Activated T-cell treated with anti-CD3 and anti-CD28 coated beads, Interleukin-2, amount 50 U/mL, for 24 hours (primary cell): Measurements from ENCODE around the gene TPD52L1.

Source experiments
- DNase-seq: peaks from one replicate; pipeline ENCODE4 v3.0.0-alpha.2; 2020
- H3K27ac Mint-ChIP-seq: 2 replicates; pipeline ENCODE4 v1.8.0; 2020; ENCODE audit warnings: mild to moderate bottlenecking, mixed read lengths
- H3K27me3 Mint-ChIP-seq: 2 replicates; pipeline ENCODE4 v1.8.0; 2020; ENCODE audit warnings: mixed read lengths
- H3K36me3 Mint-ChIP-seq: 2 replicates; pipeline ENCODE4 v1.8.0; 2020; ENCODE audit warnings: low read depth, mixed read lengths
- H3K4me1 Mint-ChIP-seq: 2 replicates; pipeline ENCODE4 v1.8.0; 2020; ENCODE audit warnings: low read depth, mixed read lengths
- H3K4me3 Mint-ChIP-seq: 2 replicates; pipeline ENCODE4 v1.8.0; 2020; ENCODE audit warnings: mild to moderate bottlenecking, moderate library complexity, mixed read lengths
- H3K9me3 Mint-ChIP-seq: 2 replicates; pipeline ENCODE4 v1.8.0; 2020; ENCODE audit warnings: mixed read lengths

Gene TPD52L1

DNA sequence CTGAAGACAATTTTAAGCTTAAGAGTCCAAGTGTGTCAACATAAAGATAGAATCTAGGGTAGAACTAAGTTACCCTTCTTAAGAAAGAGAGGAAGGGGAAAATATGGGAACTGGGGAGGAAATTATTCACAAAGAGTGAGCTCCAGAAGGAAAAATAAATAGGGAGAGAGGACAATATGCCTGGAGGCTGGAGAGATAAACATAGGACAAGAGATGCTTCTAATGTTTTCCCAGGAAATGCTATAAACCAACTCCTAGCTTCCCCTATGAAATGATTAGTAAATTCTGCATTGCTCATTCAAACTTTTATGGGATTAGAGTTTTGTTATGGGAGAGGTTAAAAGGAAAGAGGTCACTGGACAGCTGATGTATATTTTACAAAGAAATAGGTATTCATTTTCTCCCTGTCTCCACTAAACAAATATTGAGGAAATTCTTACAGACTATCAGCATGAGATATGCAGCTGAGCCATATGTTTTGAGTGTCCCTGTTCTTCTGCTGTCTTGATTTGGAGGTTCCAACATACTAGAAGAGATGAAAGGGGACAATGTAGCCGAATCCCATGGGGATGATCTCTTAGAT lies 22.0 kb downstream of the TPD52L1 start:
- H3K36me3 Mint-ChIP-seq, result no peaks in the 10 kb centered on the region
- no peaks in the 10 kb centered on the region for H3K9me3 Mint-ChIP-seq
- no peak overlapping the region for H3K4me3 Mint-ChIP-seq
- no peaks in the 10 kb centered on the region for H3K4me1 Mint-ChIP-seq
- DNase-seq, result no peak
- H3K27ac Mint-ChIP-seq, result no peak overlapping the region
- H3K27me3 Mint-ChIP-seq, result peaks cover 18% of the 10 kb centered on the region

- peaks cover 17% of the 10 kb centered on the region for H3K27me3 Mint-ChIP-seq
- no peak overlapping the region for H3K27ac Mint-ChIP-seq
- DNase-seq, result no peak
- H3K4me1 Mint-ChIP-seq, result no peaks in the 10 kb centered on the region
- H3K4me3 Mint-ChIP-seq, result no peak overlapping the region
- H3K9me3 Mint-ChIP-seq, result no peaks in the 10 kb centered on the region
- no peaks in the 10 kb centered on the region for H3K36me3 Mint-ChIP-seq
Observed at GRCh38 chr6:125182237-125183008, 28.9 kb downstream of the TPD52L1 start.

GRCh38 chr6:125183391-125183790 lies 29.8 kb downstream of the TPD52L1 start:
- H3K27ac Mint-ChIP-seq, result no peak overlapping the region

DNA sequence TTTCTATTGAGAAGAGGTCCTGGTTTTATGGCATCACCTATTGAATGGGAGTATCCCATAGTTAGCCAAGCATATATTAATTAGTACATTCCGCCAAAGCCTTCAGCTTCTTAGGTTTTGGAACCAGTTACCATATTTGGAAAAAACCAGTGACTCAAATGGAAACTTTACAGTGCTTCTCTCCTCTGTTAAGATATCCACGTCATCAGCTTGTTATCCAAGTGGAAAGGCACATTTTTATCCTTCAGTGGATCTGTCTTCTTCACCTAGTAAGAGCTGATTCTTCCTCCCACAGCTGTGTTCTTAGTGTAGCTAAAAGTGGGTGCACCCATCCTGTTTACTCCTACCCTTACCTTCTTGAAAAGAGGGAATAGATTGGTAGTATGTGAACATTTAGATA lies 34.5 kb downstream of the TPD52L1 start:
- peaks cover 10% of the 10 kb centered on the region for H3K27me3 Mint-ChIP-seq
- H3K27ac Mint-ChIP-seq, result no peak overlapping the region
- DNase-seq, result no peak
- no peak overlapping the region for H3K4me3 Mint-ChIP-seq
- H3K36me3 Mint-ChIP-seq, result no peaks in the 10 kb centered on the region
- H3K4me1 Mint-ChIP-seq, result peaks cover 2% of the 10 kb centered on the region
- H3K9me3 Mint-ChIP-seq, result no peaks in the 10 kb centered on the region

More at GRCh38 chr6:125183391-125183790, 29.8 kb downstream of the TPD52L1 start:
- Mint-ChIP-seq H3K4me1 (no peaks in the 10 kb centered on the region), H3K27me3 (peaks cover 17% of the 10 kb centered on the region), H3K4me3 (no peak overlapping the region), H3K9me3 (no peaks in the 10 kb centered on the region), H3K36me3 (no peaks in the 10 kb centered on the region)
- no peak for DNase-seq

DNA sequence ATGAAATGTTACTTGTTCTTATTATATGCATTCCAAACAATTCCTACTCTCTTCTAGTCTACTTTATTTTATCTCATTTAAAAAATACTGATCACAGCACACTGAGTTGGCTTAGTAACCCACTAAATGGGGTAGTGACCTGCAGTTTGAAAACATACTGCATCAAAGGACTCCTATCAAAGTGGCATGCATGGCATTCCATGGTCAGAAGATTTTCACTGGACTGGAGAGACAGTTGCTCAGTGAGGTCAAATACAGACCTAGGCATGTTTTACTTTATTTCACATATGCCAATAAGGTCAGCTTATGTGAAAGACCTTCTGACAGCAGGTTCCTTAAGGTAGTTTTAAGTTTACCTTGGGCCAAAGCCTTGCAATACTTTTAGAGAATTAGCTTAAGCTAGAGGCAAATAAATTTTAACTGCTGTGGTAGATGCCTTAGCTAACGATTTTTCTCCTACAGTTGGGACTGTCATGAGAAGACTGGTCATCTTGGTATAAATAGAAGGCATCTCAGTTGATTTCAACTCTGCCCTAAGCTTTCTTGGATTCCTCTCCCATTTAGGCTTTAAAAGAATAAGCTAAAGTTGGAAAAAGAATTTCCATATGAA lies 35.1 kb downstream of the TPD52L1 start:
- Mint-ChIP-seq H3K27ac (no peak overlapping the region), H3K27me3 (peaks cover 10% of the 10 kb centered on the region), H3K36me3 (no peaks in the 10 kb centered on the region), H3K4me1 (peaks cover 2% of the 10 kb centered on the region), H3K4me3 (no peak overlapping the region), H3K9me3 (no peaks in the 10 kb centered on the region)
- no peak for DNase-seq

GRCh38 chr6:125189494-125189893 lies 35.9 kb downstream of the TPD52L1 start:
- Mint-ChIP-seq H3K27me3 (peaks cover 10% of the 10 kb centered on the region), H3K4me3 (no peak overlapping the region), H3K9me3 (no peaks in the 10 kb centered on the region), H3K4me1 (peaks cover 2% of the 10 kb centered on the region), H3K27ac (no peak overlapping the region), H3K36me3 (no peaks in the 10 kb centered on the region)
- DNase-seq, result no peak

- H3K4me3 Mint-ChIP-seq, result no peak overlapping the region
- DNase-seq, result no peak
- H3K36me3 Mint-ChIP-seq, result no peaks in the 10 kb centered on the region
- no peaks in the 10 kb centered on the region for H3K9me3 Mint-ChIP-seq
- no peak overlapping the region for H3K27ac Mint-ChIP-seq
- peaks cover 10% of the 10 kb centered on the region for H3K27me3 Mint-ChIP-seq
- peaks cover 2% of the 10 kb centered on the region for H3K4me1 Mint-ChIP-seq
Observed at GRCh38 chr6:125190667-125191066, 37.1 kb downstream of the TPD52L1 start.

DNA sequence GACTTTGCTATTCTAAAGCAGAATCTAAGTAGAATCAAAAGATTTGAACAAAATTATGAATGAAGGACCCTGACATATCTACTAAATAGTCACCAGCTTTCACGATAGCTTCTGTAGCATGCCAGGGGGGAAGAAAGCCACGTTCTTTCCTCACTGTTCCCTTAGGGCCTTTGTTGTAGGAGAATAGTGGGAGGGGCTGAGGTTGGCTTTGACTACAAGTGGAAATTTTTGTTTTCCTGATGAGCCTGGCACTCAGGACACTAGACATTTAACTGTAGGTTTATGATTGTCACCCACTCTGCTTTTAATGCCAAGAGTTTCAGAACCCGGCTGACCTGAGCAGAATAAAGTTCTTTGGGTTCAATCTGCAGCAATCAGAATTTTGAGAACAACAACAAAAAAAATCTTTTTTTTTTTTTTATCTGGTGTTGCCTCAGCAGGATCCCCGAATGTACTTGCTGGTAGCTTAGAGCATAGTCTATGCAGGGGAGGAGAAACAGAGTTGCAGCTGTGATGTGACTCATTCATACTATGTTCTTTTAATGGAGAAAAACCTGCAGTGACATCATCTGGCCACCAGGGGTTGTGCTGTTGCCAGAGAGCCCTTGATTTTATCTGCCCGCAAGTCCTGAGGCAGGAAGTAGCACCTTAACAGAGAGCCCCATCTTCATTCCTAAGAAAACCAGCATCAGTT lies 38.5 kb downstream of the TPD52L1 start:
- H3K9me3 Mint-ChIP-seq, result no peaks in the 10 kb centered on the region
- no peak overlapping the region for H3K27ac Mint-ChIP-seq
- H3K4me3 Mint-ChIP-seq, result no peak overlapping the region
- H3K4me1 Mint-ChIP-seq, result peaks cover 2% of the 10 kb centered on the region
- peak; percentile 49 for DNase-seq
- H3K27me3 Mint-ChIP-seq, result peaks cover 10% of the 10 kb centered on the region
- H3K36me3 Mint-ChIP-seq, result no peaks in the 10 kb centered on the region

DNA sequence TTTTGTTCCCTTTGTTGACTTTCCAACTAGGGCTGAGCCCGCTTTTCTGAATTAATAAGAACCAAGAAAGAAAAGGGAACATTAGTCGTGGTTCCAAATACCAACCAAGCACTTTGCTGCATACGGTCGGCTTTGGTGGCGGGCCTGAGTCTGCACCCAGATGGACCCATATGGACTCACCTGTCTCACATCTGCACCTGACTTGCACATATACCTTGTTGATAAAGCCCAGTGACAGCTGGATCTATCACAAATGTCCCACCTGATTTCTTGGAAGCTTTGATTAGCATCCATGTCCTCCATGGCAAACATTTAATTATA lies 39.0 kb downstream of the TPD52L1 start:
- Mint-ChIP-seq H3K4me3 (no peak overlapping the region), H3K36me3 (no peaks in the 10 kb centered on the region), H3K27ac (no peak overlapping the region), H3K9me3 (no peaks in the 10 kb centered on the region), H3K27me3 (peaks cover 10% of the 10 kb centered on the region), H3K4me1 (peaks cover 2% of the 10 kb centered on the region)
- no peak for DNase-seq

DNA sequence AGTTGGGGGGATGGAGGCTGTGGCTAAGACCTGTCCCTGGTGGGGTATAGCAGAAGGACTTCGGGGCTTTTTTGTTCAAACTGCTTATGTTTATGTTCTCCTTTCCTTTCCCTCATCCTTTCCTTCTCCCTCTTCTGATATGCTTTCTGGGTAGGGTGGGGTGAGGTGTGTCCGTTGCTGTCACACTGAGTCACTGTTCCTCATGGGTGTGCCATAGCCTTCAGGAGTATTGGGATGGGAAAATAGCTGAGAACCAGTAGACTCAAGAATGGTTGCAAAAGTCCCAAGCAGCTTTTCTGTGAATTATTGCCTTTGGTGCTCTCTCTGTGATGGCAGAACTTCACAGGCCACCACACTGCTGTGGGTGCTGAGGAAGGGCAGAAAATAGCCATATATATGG lies 39.6 kb downstream of the TPD52L1 start:
- no peak for DNase-seq
- Mint-ChIP-seq H3K27me3 (peaks cover 10% of the 10 kb centered on the region), H3K27ac (no peak overlapping the region), H3K4me3 (no peak overlapping the region), H3K4me1 (peaks cover 2% of the 10 kb centered on the region), H3K9me3 (no peaks in the 10 kb centered on the region), H3K36me3 (no peaks in the 10 kb centered on the region)

DNA sequence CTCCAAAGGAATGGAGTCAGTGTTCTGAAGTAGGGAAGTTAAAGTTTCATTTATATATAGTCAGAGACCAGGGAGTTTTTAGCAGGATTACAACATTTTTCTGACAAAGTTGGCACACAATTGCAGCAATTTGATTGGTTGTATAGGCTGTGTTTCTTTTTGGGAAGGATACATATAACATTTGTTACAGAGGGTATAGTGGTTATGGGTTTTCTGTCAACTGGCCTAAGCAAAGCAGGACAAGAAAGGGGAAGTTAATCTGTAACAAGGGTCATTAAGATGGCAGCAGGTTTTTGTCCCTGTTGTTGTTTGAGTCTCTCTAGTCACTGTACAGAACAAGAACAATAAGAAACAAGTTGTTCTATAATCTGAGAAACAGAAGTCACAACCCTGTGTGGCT lies 41.4 kb downstream of the TPD52L1 start:
- H3K4me1 Mint-ChIP-seq, result peaks cover 2% of the 10 kb centered on the region
- DNase-seq, result no peak
- no peak overlapping the region for H3K27ac Mint-ChIP-seq
- peaks cover 10% of the 10 kb centered on the region for H3K27me3 Mint-ChIP-seq
- no peaks in the 10 kb centered on the region for H3K9me3 Mint-ChIP-seq
- H3K36me3 Mint-ChIP-seq, result no peaks in the 10 kb centered on the region
- H3K4me3 Mint-ChIP-seq, result no peak overlapping the region

DNA sequence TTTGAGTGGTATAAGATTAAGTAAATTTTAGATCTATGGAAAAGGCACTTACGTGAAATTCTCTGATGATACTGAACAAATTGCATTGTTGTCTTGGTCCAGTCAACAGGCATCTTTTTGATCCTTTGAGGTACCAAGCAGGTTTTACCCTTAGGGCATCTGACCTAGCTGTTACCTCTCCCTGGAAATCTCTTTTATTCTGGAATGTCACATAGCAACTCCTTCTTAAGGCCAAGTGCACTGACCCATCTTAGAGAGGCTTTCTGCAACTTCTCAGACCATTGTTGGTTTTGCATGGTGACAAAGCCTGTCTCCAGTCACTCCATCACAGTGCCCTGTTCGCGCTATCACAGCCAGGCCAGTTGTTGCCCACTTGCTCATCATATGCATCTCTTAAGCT lies 42.0 kb downstream of the TPD52L1 start:
- Mint-ChIP-seq H3K4me1 (peaks cover 2% of the 10 kb centered on the region), H3K27ac (no peak overlapping the region), H3K9me3 (no peaks in the 10 kb centered on the region), H3K36me3 (no peaks in the 10 kb centered on the region), H3K27me3 (peaks cover 11% of the 10 kb centered on the region), H3K4me3 (no peak overlapping the region)
- DNase-seq, result no peak

- Mint-ChIP-seq H3K27me3 (peaks cover 9% of the 10 kb centered on the region), H3K4me3 (no peak overlapping the region), H3K27ac (no peak overlapping the region), H3K36me3 (no peaks in the 10 kb centered on the region), H3K4me1 (peaks cover 2% of the 10 kb centered on the region), H3K9me3 (no peaks in the 10 kb centered on the region)
- no peak for DNase-seq
Observed at GRCh38 chr6:125196613-125197012, 43.0 kb downstream of the TPD52L1 start.

DNA sequence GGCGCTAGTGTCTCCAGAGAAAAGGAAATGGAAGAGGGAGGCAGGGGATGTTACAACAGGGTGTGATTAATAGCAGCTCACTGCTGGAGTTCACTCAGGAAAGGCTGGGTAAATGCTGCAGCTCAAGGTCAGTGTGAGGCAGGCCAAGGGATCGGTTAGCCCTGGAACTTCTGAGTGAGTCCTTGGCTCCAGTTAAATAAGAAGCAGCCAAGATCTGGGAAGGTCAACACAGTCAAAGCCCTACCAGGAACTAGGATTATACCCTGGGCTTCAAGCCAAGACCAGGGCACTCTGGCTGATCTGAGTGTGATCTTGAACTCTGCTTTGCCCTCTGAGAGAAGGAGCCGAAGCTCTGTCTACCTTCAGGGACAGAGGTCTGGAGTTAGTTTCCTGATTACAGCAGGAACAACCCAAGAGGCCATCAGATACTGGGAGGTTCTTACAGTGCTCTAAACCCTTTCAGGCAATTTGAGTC lies 44.3 kb downstream of the TPD52L1 start:
- H3K4me3 Mint-ChIP-seq, result no peak overlapping the region
- no peaks in the 10 kb centered on the region for H3K4me1 Mint-ChIP-seq
- no peaks in the 10 kb centered on the region for H3K36me3 Mint-ChIP-seq
- peaks cover 10% of the 10 kb centered on the region for H3K27me3 Mint-ChIP-seq
- H3K27ac Mint-ChIP-seq, result no peak overlapping the region
- DNase-seq, result no peak
- no peaks in the 10 kb centered on the region for H3K9me3 Mint-ChIP-seq
